GM23248 (cell line): ENCODE measurements around the gene PPM1L. TPM values are rescaled to one million over a fixed set of nuclear protein-coding genes. Genes with fewer than 3 reads are reported as not detected.

Experiments used
- DNase-seq: peaks from one replicate; pipeline ENCODE4 v3.0.0-alpha.2; 2015
- H2AFZ ChIP-seq: fragments of 200-600 bp; sonication (generic); 2 replicates; pipeline ENCODE4 v1.6.1; 2016; ENCODE audit warnings: antibody characterized with exemption
- H3F3A ChIP-seq: fragments of 200-600 bp; sonication (generic); 2 replicates; pipeline ENCODE4 v1.6.1; 2016; ENCODE audit warnings: mild to moderate bottlenecking, antibody characterized with exemption, mixed run types; ENCODE audit not compliant: insufficient read depth
- H3K27ac ChIP-seq: fragments of 200-600 bp; sonication (generic); 2 replicates; pipeline ENCODE4 v1.5.1; 2016; ENCODE audit warnings: mild to moderate bottlenecking
- H3K27me3 ChIP-seq: fragments of 200-600 bp; sonication (generic); replicated peaks from 2 replicates; pipeline ENCODE4 v1.6.1; 2016; ENCODE audit warnings: mild to moderate bottlenecking; ENCODE audit not compliant: insufficient read depth
- H3K36me3 ChIP-seq: fragments of 200-600 bp; sonication (generic); 2 replicates; pipeline ENCODE4 v1.6.1; 2016; ENCODE audit warnings: low read depth, mild to moderate bottlenecking
- H3K4me1 ChIP-seq: fragments of 200-600 bp; sonication (generic); 2 replicates; pipeline ENCODE4 v1.6.1; 2016; ENCODE audit warnings: mild to moderate bottlenecking; ENCODE audit not compliant: insufficient read depth
- H3K4me2 ChIP-seq: fragments of 200-600 bp; sonication (generic); one replicate; pipeline ENCODE4 v1.6.1; 2016; ENCODE audit warnings: mild to moderate bottlenecking; ENCODE audit not compliant: unreplicated experiment
- H3K4me3 ChIP-seq: fragments of 200-600 bp; sonication (generic); 2 replicates; pipeline ENCODE4 v1.5.1; 2016; ENCODE audit warnings: mild to moderate bottlenecking
- H3K79me2 ChIP-seq: fragments of 200-600 bp; sonication (generic); 2 replicates; pipeline ENCODE4 v1.6.1; 2016; ENCODE audit warnings: mild to moderate bottlenecking; ENCODE audit not compliant: insufficient read depth
- H3K9ac ChIP-seq: fragments of 200-600 bp; sonication (generic); 2 replicates; pipeline ENCODE4 v1.6.1; 2016; ENCODE audit warnings: mild to moderate bottlenecking
- H3K9me2 ChIP-seq: fragments of 200-600 bp; sonication (generic); 2 replicates; pipeline ENCODE4 v1.6.1; 2016; ENCODE audit warnings: mixed run types, mild to moderate bottlenecking, moderate library complexity; ENCODE audit not compliant: insufficient read depth
- H3K9me3 ChIP-seq: fragments of 200-600 bp; sonication (generic); one replicate; pipeline ENCODE4 v1.6.1; 2017; ENCODE audit warnings: low read depth
- H4K20me1 ChIP-seq: fragments of 200-600 bp; sonication (generic); 2 replicates; pipeline ENCODE4 v1.6.0; 2016; ENCODE audit not compliant: insufficient read depth
- EZH2 ChIP-seq: fragments of 200-600 bp; sonication (generic); IDR thresholded peaks from 2 replicates; pipeline ENCODE4 v1.6.1; 2018; ENCODE audit warnings: antibody characterized with exemption, mild to moderate bottlenecking; ENCODE audit not compliant: insufficient read depth, poor library complexity, severe bottlenecking
- EZH2phosphoT487 ChIP-seq: fragments of 200-600 bp; sonication (generic); IDR thresholded peaks from 2 replicates; pipeline ENCODE4 v1.6.1; 2018; ENCODE audit warnings: antibody characterized with exemption, moderate library complexity, mild to moderate bottlenecking, low read depth; ENCODE audit not compliant: insufficient read depth
- WGBS, 2 experiments: methylation state at CpG; one replicate each; pipeline ENCODE4 v1.1.6; 2015 to 2017; ENCODE audit warnings: low lambda C conversion rate in 2 of 2, low coverage in 1 of 2; ENCODE audit errors: missing lambda C conversion rate in 2 of 2; 5-methylcytosine and 5-hydroxymethylcytosine counted together
- in situ Hi-C: fragments of 300-500 bp; cut with MboI; formaldehyde crosslinking; loops from 2 replicates; pipeline ENCODE4 v1.15.0; 2020
- polyA plus RNA-seq: library from polyadenylated mRNA; unstranded; fragments of >200 nt; fragmentation: Nextera tagmentation; extraction: Ambion mirVana; gene quantifications from 2 replicates; pipeline ENCODE4 v1.2.1, GENCODE V29; 2016
- total RNA-seq: library from RNA; depleted of rRNA; stranded (reverse); fragments of >200 nt; shearing (Covaris generic); gene quantifications from 2 replicates; pipeline ENCODE4 v1.2.3, GENCODE V29; 2014

The PPM1L gene
- total and polyA plus RNA-seq, 2 experiments from 2014 or later = under 0.01 to 0.26 TPM

GRCh38 chr3:160935413-160936095 lies 179.5 kb downstream of the PPM1L start:
- no peaks in the 10 kb centered on the region for H3K36me3 ChIP-seq
- no peak overlapping the region for H3K4me2 ChIP-seq
- no peak overlapping the region for H2AFZ ChIP-seq
- no peaks in the 10 kb centered on the region for H3K79me2 ChIP-seq
- H3K4me1 ChIP-seq = peaks cover 19% of the 10 kb centered on the region
- H3K27me3 ChIP-seq = 0 out of 2 replicates have a peak, but pooled peaks cover 5% of the 10 kb centered on the region
- no peak overlapping the region for H3K27ac ChIP-seq
- TF ChIP-seq EZH2phosphoT487 (no peak), EZH2 (no peak)
- no peak overlapping the region for H3K9ac ChIP-seq
- in situ Hi-C loops = loop anchor here (10.0 kb wide), 1 partner anchor 231 kb away; no protein-coding TSS in a partner anchor
- no peak for DNase-seq
- H4K20me1 ChIP-seq = no peaks in the 10 kb centered on the region
- no peaks in the 10 kb centered on the region for H3K9me3 ChIP-seq
- H3F3A ChIP-seq = peaks cover 9% of the 10 kb centered on the region
- no peak overlapping the region for H3K4me3 ChIP-seq
- WGBS, 2 experiments = 71 to 74% methylated on average over 6 of the region's 6 CpGs
- no peaks in the 10 kb centered on the region for H3K9me2 ChIP-seq

GRCh38 chr3:160941885-160942494 lies 186.0 kb downstream of the PPM1L start:
- no peak overlapping the region for H3K9ac ChIP-seq
- WGBS, 2 experiments = 13 to 21% methylated on average over 5 of the region's 5 CpGs
- TF ChIP-seq EZH2phosphoT487 (no peak), EZH2 (no peak)
- no peaks in the 10 kb centered on the region for H3K4me1 ChIP-seq
- H3K27me3 ChIP-seq = 0 out of 2 replicates have a peak, but pooled peaks cover 5% of the 10 kb centered on the region
- no peaks in the 10 kb centered on the region for H3F3A ChIP-seq
- H3K79me2 ChIP-seq = no peaks in the 10 kb centered on the region
- no peaks in the 10 kb centered on the region for H3K9me2 ChIP-seq
- peak; percentile 67 for DNase-seq
- no peak overlapping the region for H3K4me3 ChIP-seq
- no peaks in the 10 kb centered on the region for H3K9me3 ChIP-seq
- H2AFZ ChIP-seq = peak overlapping the region; percentile 42; the same call in 1 of the 2 replicates
- in situ Hi-C loops = no loop called here
- peak overlapping the region; percentile 46 for H3K4me2 ChIP-seq
- H4K20me1 ChIP-seq = no peaks in the 10 kb centered on the region
- no peak overlapping the region for H3K27ac ChIP-seq
- H3K36me3 ChIP-seq = no peaks in the 10 kb centered on the region

- whole genome bisulfite sequencing, 2 experiments = 55 to 68% methylated on average over 1 of the region's 1 CpG
- Histone ChIP-seq H3K9ac (no peak overlapping the region), H3K9me2 (no peaks in the 10 kb centered on the region), H4K20me1 (no peaks in the 10 kb centered on the region), H3K4me2 (no peak overlapping the region), H3K27me3 (0 out of 2 replicates have a peak, but pooled peaks cover under 1% of the 10 kb centered on the region), H3K4me1 (no peaks in the 10 kb centered on the region), H3K79me2 (no peaks in the 10 kb centered on the region), H3K4me3 (no peak overlapping the region), H2AFZ (no peak overlapping the region), H3K27ac (no peak overlapping the region), H3F3A (no peaks in the 10 kb centered on the region), H3K36me3 (no peaks in the 10 kb centered on the region), H3K9me3 (no peaks in the 10 kb centered on the region)
- no peak for DNase-seq
- in situ Hi-C loops = no loop called here
- TF ChIP-seq EZH2 (no peak), EZH2phosphoT487 (no peak)
Observed at GRCh38 chr3:160943996-160944395, 188.0 kb downstream of the PPM1L start.

DNA sequence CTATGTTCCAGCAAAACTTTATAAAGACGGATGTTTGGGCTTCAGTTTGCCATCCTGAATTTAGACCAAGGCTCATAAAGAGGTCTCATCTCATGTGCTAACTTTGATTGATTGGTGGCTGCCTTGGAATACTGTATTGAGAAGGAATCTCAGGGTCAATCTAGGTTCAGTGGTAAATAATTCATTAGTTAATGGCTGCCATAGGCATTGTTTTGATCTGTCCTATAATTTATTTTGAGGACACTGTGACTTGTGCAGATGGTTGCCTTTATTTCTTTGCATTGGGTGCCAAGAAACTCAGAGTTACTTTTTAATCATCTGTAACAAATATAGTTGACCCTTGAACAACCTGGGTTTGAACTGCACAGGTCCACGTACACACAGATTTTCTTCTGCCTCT lies 189.3 kb downstream of the PPM1L start:
- Histone ChIP-seq H3K27ac (no peak overlapping the region), H3K9me2 (no peaks in the 10 kb centered on the region), H3K4me1 (no peaks in the 10 kb centered on the region), H2AFZ (no peak overlapping the region), H3K4me2 (no peak overlapping the region), H3K27me3 (peaks cover 8% of the 10 kb centered on the region; the same call in 1 of the 2 replicates), H3F3A (no peaks in the 10 kb centered on the region), H4K20me1 (no peaks in the 10 kb centered on the region), H3K9me3 (no peaks in the 10 kb centered on the region), H3K79me2 (no peaks in the 10 kb centered on the region), H3K4me3 (no peak overlapping the region), H3K9ac (no peak overlapping the region), H3K36me3 (no peaks in the 10 kb centered on the region)
- in situ Hi-C loops = no loop called here
- TF ChIP-seq EZH2 = no peak
- no peak for TF ChIP-seq EZH2phosphoT487
- DNase-seq = no peak
- WGBS, 2 experiments = 68 to 90% methylated on average over 2 of the region's 2 CpGs
